SIG-M5 treated with dmso at 0.1 percent for 504 hours (cell line): Measurements from ENCODE around the gene STK4.
A peak's percentile ranks its signal among the peaks of the same experiment; 100 is the strongest.

Experiments
- DNase-seq: peaks from one replicate; lab custom pipeline; 2025; ENCODE audit not compliant: unreplicated experiment; lab: John Stamatoyannopoulos, UW

Gene STK4

DNA sequence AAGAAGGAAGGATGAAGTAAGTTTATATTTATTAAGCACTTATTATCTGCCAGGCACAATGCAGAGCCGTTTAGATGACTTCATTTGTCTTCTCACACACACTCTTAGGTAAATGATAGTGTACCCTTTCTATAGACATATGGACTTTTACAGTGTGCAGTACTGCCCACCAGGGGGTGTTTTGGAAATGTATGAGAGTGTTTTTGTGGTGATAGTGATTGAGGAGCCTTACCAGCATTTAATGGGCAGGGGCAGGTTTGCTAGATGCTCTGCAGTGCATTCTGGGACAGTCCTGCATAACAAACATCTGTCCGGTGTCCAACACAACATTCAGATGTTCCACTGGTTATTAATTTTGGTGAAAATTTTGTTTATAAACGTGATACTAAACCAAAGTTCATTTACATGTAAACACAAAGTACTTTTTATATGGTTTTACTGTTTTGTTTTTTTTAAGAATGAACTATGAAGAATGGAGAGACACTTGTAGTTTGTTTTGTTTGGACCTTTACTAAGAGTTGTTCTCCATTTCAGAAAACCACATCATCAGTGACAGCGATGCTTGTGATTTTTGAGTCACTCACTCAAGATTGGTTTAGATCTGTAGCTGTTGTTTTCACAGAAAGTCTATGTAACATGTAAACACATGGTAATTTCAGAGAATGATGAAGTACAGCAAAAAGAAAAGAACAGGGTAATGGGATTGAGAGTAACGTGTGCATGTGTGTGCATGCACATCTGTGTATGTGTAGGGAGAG is 114.7 kb downstream of the STK4 start:
- peak; percentile 30 for DNase-seq

DNA sequence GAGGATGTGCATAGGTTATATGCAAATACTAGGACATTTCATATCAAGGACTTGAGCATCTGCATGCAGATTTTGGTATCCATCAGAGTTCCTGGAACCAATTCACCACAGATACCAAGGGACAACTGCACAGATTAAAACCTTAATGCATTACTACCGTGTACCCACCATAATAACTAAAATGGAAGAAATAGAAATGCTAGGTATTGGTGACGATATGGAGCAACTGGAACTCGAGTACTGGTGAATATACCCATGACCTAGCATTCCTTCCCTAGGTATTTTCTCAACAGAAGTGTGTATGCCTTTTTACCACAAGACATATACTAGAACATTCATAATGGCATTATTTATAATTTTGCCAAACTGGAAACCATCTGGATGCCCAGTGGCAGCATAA is 116.2 kb downstream of the STK4 start:
- DNase-seq, result no peak

DNA sequence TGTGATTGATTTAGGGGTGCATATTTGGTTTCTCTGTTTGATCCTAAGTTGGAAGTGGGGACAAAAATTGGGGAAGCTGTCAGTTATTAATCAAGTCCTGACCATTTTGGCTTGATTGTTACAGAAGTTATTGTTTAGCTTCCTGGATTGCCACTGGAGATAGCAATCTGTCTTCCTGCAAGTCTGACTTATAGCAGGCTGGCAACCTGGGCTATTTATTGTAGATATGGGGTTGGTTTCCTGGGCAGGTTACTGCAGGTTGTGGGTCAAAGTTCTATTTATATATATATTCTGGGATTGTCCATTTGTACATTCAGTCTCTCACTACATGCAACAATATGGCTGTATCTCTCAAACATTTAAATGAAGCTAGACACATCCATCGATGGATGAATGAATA is 116.8 kb downstream of the STK4 start:
- DNase-seq, result no peak

GRCh38 chr20:45085289-45085688 is 119.0 kb downstream of the STK4 start:
- DNase-seq, result no peak

GRCh38 chr20:45085867-45086266 is 119.6 kb downstream of the STK4 start:
- DNase-seq, result no peak

DNA sequence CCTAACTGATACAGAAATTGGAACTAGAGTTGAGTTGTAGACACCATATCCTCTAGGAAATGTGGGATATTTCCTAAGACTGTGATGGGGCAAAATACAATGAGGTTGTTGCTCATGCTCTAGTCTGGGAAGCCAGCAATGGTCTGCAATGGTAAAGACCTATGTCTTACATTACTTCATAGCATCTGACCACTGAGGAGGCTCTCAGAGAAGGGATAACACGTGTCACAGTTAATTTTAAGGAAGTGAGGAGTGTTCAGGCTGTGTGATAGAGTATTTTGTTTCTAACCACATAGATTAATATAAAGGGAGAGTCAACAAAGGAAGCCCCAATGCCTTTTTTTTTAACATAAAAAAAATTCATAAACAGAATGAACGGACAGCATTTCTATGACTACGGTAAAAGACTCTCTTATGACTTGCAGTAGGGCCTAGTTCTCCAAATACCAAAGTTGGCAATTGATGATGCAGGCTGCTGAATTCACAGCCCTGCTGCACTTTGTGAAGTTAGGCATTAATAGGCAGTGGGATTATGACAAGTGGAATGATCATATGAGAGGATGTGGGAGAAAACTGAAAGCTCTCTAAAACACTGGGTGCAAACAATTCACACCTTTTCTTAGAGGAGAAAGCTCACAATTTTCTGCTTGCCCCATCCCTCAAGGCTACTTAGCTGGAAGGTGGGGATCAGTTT is 120.9 kb downstream of the STK4 start:
- peak; percentile 53 for DNase-seq

GRCh38 chr20:45087814-45088213 is 121.5 kb downstream of the STK4 start:
- DNase-seq, result no peak

DNA sequence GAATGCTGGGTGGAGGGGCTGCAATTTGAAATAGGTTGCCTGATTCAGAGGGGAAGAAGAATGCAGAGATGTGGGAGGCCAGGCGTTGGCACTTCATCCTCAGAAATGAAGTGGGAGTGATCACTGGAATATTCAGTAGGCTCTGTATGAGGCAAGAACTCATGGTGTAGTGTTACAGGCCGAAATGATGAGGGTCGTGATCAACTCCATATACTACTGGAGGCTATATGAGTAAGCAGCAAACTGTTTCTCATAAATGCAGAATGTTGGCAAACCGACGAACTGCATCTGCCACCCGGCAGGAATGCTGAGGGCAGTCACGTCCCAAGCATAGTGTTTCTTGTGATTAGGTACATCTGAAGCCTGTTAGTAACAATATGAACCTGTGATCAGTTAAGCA is 121.9 kb downstream of the STK4 start:
- peak; percentile 17 for DNase-seq

- DNase-seq, result no peak
Measured at GRCh38 chr20:45090481-45090880, 124.2 kb downstream of the STK4 start.

DNA sequence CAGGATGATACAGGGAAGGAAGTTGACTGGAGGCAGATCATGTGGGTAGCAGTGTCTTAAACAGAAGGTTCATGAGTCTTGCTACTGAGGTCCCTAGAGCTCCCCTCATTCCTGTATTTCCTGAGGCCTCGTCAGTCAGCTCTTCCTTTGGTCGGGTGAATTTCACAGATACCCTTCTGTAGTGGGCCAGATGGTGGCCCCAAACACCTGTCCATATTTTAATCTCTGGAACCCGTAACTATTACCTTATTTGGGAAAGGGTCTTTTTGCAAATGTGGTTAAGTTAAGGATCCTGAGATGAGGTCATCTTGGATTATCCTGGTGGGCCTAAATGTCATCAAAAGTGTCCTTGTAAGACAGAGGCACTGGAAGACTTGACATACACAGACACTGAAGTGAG is 125.1 kb downstream of the STK4 start:
- DNase-seq, result no peak

DNA sequence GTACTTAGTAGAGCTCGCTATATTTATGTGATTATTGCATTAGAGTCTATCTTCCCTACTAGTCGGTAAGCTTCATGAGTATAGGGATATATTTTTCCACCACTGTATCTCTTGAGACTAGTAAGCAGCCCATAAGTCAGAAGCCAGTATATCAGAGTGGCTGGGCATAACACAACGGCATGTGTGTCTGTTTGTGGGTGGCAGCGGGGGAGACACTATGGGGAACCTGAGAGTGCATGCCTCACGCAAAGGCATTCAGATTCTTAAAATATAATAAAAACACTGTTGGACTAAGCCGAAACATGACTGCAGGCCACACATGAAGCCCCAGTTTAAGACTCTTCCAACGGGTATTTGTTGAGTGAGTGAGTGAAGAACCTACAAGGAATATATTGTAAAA is 126.6 kb downstream of the STK4 start:
- DNase-seq, result no peak

- no peak for DNase-seq
Measured at GRCh38 chr20:45094201-45094600, 127.9 kb downstream of the STK4 start.

- DNase-seq, result no peak
Measured at GRCh38 chr20:45094864-45095574, 128.7 kb downstream of the STK4 start.

GRCh38 chr20:45095805-45096238 is 129.5 kb downstream of the STK4 start:
- DNase-seq, result peak; percentile 57

DNA sequence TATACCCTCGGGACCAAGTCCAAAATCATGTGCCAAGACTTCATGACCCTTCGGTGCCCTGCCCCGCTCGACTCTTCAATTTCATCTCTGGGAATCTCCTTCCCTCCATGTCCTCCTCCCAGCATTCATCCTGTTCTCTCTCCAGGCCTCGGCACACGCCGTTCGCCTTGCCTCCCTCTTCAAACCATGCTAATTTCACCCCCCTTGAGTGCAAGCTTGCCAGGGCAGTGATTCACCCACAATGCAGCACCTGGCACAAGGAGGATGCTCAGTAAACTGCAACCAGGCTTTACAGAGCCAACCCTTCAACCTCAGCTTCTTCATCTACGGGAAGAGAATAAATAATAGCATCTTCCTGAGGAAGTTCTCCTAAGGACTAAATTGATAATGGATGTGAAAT is 130.5 kb downstream of the STK4 start:
- no peak for DNase-seq

- DNase-seq, result no peak
Measured at GRCh38 chr20:45097485-45098102, 131.3 kb downstream of the STK4 start.

DNA sequence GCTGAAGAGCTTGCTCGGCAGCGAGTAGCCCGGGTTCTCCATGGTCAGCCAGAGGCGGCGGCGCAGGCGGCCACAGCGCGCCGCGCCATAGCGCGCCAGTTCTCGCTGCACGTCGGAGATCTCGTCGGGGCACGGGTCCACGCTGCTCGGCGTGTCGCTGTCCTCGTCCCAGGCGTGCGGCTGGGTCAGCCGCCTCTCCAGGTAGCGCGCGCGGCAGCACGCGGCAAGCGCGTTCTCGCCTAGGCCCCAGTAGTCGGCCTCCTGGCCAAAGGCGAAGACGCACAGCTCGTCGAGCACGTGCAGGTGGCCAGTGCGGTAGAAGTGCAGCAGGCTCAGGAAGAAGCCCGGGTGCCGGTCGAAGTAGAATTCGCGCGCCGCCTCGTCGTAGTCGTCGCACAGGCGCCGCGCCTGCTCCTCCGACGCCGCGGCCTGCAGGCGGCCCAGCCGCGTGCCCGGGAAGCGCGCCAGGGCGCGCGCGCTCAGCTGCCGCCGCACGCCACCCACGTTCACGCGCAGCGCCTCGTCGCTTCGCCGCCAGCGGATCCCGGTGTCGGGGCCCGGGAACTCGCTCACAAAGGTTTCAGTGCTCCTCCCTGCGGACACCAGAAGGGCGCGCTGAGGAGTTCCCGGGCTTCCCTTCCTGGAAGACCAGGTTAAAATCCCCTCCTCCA is 131.9 kb downstream of the STK4 start:
- DNase-seq, result no peak

DNA sequence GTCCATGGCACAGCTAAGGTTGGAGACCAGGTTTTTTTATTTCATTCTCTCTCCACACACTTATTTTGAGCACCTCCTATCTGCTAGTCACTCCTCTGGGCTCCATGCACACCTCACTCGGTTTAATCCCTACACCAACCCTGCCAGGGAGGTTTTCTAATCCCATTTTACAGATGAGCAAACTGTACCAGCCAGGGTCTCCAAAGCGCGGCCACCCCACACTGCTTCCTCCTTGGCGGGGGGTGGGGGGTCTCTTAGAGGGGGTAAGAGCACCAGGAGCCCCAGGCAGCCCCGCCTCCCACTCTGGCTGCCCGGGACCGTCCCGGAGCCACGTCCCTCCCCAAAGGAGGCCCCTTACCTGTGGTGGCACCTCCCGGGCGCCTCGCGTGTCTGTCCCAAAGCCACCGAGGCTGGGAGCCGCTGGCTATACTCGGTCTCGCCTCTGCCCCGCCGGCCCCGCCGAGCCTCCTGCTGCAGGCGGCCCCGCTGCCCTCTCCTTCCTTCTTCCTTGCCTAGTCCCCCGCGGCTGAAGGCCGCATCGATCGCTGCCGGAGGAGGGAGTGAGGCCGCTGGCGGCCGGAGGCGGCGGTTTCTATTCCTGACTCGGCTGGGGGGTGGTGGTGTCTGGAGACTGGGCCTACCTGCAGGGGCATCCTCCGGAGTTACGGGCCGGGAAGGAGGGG is 134.4 kb downstream of the STK4 start, which contains the start of gene KCNS1:
TSS of gene KCNS1 (minus strand) at position 565 of the 683 bp plus-strand sequence. CDS start 1,891 bp downstream, outside the sequence.
- no peak for DNase-seq

GRCh38 chr20:45101333-45101850 is 135.1 kb downstream of the STK4 start:
- no peak for DNase-seq

DNA sequence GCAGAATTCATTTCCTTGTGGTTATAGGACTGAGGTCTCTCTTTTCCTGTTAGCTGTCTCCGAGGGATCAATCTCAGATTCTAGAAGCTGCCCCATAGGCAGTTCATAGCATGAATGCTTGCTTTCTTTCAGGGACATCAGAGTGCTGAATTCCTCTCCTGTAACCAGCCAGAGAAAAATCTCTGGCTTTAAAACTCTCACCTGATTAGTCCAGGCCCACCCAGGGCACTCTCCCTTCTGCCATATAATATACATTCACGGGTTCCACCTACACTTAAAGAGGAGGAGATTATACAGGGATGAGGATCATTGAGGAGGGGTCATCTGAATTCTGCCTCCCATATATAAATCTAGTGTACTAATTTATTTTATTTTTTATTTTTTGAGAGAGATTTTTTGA is 136.8 kb downstream of the STK4 start:
- no peak for DNase-seq
